HG03439 (cell line): ENCODE measurements around the gene GRM3.

ENCODE experiments used
- ATAC-seq: cut with Tn5 transposase; IDR thresholded peaks from one replicate; pipeline ENCODE4 v1.9.1; 2021; ENCODE audit warnings: mild to moderate bottlenecking, moderate library complexity; ENCODE audit not compliant: unreplicated experiment

Gene GRM3

GRCh38 chr7:86689363-86689762 is 45.7 kb downstream of the GRM3 start:
- ATAC-seq = no peak

- ATAC-seq = no peak
These were observed 49.0 kb downstream of the GRM3 start for GRCh38 chr7:86692755-86693154.

GRCh38 chr7:86706406-86706805 is 62.7 kb downstream of the GRM3 start:
- ATAC-seq = no peak

- ATAC-seq = no peak
These were observed 64.4 kb downstream of the GRM3 start for GRCh38 chr7:86708031-86708680.

GRCh38 chr7:86720306-86720705 is 76.6 kb downstream of the GRM3 start:
- ATAC-seq = no peak

GRCh38 chr7:86733783-86734182 is 90.1 kb downstream of the GRM3 start:
- no peak for ATAC-seq

- ATAC-seq = no peak
These were observed 101.5 kb downstream of the GRM3 start for GRCh38 chr7:86745013-86745745.

- no peak for ATAC-seq
These were observed 104.0 kb downstream of the GRM3 start for GRCh38 chr7:86747698-86748097.

GRCh38 chr7:86748201-86748600 is 104.5 kb downstream of the GRM3 start:
- no peak for ATAC-seq

- peak; percentile 71 for ATAC-seq
These were observed 105.4 kb downstream of the GRM3 start for GRCh38 chr7:86748843-86749719.

- ATAC-seq = no peak
These were observed 106.3 kb downstream of the GRM3 start for GRCh38 chr7:86749741-86750665.

GRCh38 chr7:86760236-86760635 is 116.5 kb downstream of the GRM3 start:
- ATAC-seq = no peak

GRCh38 chr7:86762129-86762528 is 118.4 kb downstream of the GRM3 start:
- ATAC-seq = no peak

- no peak for ATAC-seq
These were observed 122.2 kb downstream of the GRM3 start for GRCh38 chr7:86765931-86766330.

GRCh38 chr7:86768394-86768793 is 124.7 kb downstream of the GRM3 start:
- no peak for ATAC-seq

- ATAC-seq = peak; percentile 66
These were observed 125.5 kb downstream of the GRM3 start for GRCh38 chr7:86768967-86769760.

- no peak for ATAC-seq
These were observed 129.6 kb downstream of the GRM3 start for GRCh38 chr7:86773309-86773708.

GRCh38 chr7:86775203-86775602 is 131.5 kb downstream of the GRM3 start:
- ATAC-seq = no peak

GRCh38 chr7:86776136-86776535 is 132.4 kb downstream of the GRM3 start:
- no peak for ATAC-seq

- no peak for ATAC-seq
These were observed 134.6 kb downstream of the GRM3 start for GRCh38 chr7:86778271-86778670.
